Activated naive CD8-positive, alpha-beta T cell treated with anti-CD3 and anti-CD28 coated beads, Interleukin-2, amount 10 ng/mL, durations not matched to agents 7 days and 5 days (primary cell): ENCODE results near the gene ZC3HAV1. TPM values are rescaled to one million over a fixed set of nuclear protein-coding genes. Genes with fewer than 3 reads are reported as not detected.

Experiments used
- ATAC-seq: fragments of 150-1000 bp; cut with Tn5 transposase; one replicate; pipeline ENCODE4 v1.10.0; 2021; ENCODE audit warnings: low read depth, moderate library complexity
- POLR2A ChIA-PET: fragments of 350-600 bp; sonication (Branson Sonifier 250); formaldehyde crosslinking; loops from one replicate; lab custom pipeline; 2021; ENCODE audit warnings: antibody characterized with exemption; lab: Charles Lee
- DNase-seq: peaks from one replicate; pipeline ENCODE4 v3.0.0; 2021
- H3K27ac Mint-ChIP-seq: one replicate; pipeline ENCODE4 v1.8.0; 2022; ENCODE audit warnings: mild to moderate bottlenecking, mixed read lengths
- H3K27me3 Mint-ChIP-seq: one replicate; pipeline ENCODE4 v1.8.0; 2022; ENCODE audit warnings: mild to moderate bottlenecking, moderate library complexity, mixed read lengths
- H3K36me3 Mint-ChIP-seq: one replicate; pipeline ENCODE4 v1.8.0; 2021; ENCODE audit warnings: mild to moderate bottlenecking, mixed read lengths
- H3K4me1 Mint-ChIP-seq: one replicate; pipeline ENCODE4 v1.8.0; 2021; ENCODE audit warnings: mixed read lengths
- H3K4me3 Mint-ChIP-seq: one replicate; pipeline ENCODE4 v1.8.0; 2022; ENCODE audit warnings: mild to moderate bottlenecking, moderate library complexity, mixed read lengths
- H3K9me3 Mint-ChIP-seq: one replicate; pipeline ENCODE4 v1.8.0; 2021; ENCODE audit warnings: mixed read lengths
- total RNA-seq, 2 experiments: library from RNA; stranded (reverse); gene quantifications; one replicate each; pipeline ENCODE4 v1.2.3, GENCODE V29; 2021

The ZC3HAV1 gene
- total RNA-seq, 2 experiments from 2014 or later, result 136 TPM

GRCh38 chr7:139016931-139017511 is 92.5 kb downstream of the ZC3HAV1 start:
- peaks cover 7% of the 10 kb centered on the region for H3K27me3 Mint-ChIP-seq
- no peak overlapping the region for H3K27ac Mint-ChIP-seq
- POLR2A ChIA-PET, result interaction anchor here (0.5 to 0.7 kb wide), 2 partner anchors 53 to 130 kb away, joined by 3 to 5 read pairs; no protein-coding TSS in a partner anchor
- DNase-seq, result peak; percentile 44
- H3K4me3 Mint-ChIP-seq, result no peak overlapping the region
- H3K9me3 Mint-ChIP-seq, result no peaks in the 10 kb centered on the region
- peaks cover 9% of the 10 kb centered on the region for H3K36me3 Mint-ChIP-seq
- peaks cover 7% of the 10 kb centered on the region for H3K4me1 Mint-ChIP-seq
- peak; percentile 89 for ATAC-seq

DNA sequence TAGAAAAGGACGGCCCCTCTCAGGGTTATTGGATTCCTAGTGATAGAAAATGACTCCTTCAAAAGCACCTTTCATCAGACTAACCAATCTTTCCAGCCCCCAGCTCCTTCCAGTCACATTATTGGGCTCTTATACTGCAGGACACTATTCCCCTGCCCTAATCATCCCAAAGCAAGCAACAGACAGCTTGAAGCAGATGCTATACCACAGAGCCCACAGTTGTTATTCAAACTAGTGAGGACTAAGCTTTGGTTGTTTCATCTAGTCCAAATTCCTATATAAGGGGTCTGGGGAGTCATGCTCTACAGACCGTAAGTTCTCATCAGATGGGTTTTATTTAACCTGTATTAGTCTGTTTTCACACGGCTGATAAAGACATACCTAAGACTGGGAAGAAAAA is 98.1 kb downstream of the ZC3HAV1 start:
- no peaks in the 10 kb centered on the region for H3K4me1 Mint-ChIP-seq
- peaks cover 7% of the 10 kb centered on the region for H3K27me3 Mint-ChIP-seq
- no peak overlapping the region for H3K4me3 Mint-ChIP-seq
- ATAC-seq, result no peak
- POLR2A ChIA-PET, result interaction anchor here (0.7 kb wide), 1 partner anchor 69 kb away, joined by 3 read pairs; no protein-coding TSS in a partner anchor
- H3K9me3 Mint-ChIP-seq, result peaks cover 5% of the 10 kb centered on the region
- H3K27ac Mint-ChIP-seq, result no peak overlapping the region
- H3K36me3 Mint-ChIP-seq, result no peaks in the 10 kb centered on the region
- DNase-seq, result no peak

DNA sequence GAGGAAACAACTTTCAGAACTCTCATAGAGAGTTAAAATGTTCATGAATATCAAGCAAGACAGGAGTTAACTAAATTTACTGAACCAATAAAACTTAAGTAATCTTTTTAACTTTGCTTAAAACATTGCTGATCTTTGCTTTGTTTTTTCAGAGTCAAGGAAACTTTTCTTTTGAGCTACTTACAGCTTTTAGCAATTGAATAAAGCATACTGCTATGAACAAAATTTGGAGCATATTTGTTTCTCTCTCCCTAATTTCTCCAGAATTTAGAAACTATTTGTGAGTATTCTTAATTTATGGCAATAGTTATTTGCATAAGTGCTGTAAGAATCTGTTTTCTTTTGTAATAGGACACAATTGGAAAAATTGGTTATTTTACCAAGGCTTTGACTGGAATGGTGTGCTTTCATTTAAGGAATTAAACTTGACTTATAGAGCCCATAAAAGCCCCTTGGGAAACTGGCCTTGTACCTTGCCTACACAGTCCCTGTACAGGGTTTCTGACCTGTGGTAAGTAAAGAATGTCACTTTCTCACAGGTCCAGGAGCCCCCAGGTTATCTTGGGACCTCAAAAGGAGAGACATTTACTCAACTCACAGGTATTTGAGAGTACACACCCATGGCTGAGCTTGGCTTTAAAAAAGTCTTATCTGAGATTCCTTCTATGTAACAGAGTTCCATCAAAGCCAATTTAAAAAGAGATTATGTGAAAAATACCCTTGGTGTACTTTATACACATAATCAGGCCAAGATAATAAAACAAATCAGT is 105.0 kb downstream of the ZC3HAV1 start:
- H3K36me3 Mint-ChIP-seq, result no peaks in the 10 kb centered on the region
- H3K9me3 Mint-ChIP-seq, result peaks cover 13% of the 10 kb centered on the region
- POLR2A ChIA-PET, result no interaction called here
- ATAC-seq (no peak), DNase-seq (no peak)
- H3K4me1 Mint-ChIP-seq, result peaks cover 3% of the 10 kb centered on the region
- H3K27ac Mint-ChIP-seq, result no peak overlapping the region
- H3K4me3 Mint-ChIP-seq, result no peak overlapping the region
- peaks cover 15% of the 10 kb centered on the region for H3K27me3 Mint-ChIP-seq

GRCh38 chr7:138999414-138999813 is 110.1 kb downstream of the ZC3HAV1 start:
- Mint-ChIP-seq H3K27me3 (peaks cover 33% of the 10 kb centered on the region), H3K4me3 (peak overlapping the region; percentile 44), H3K27ac (no peak overlapping the region), H3K9me3 (peaks cover 5% of the 10 kb centered on the region), H3K36me3 (no peaks in the 10 kb centered on the region), H3K4me1 (peaks cover 11% of the 10 kb centered on the region)
- DNase-seq (no peak), ATAC-seq (peak; percentile 60)
- POLR2A ChIA-PET, result interaction anchor here (0.6 kb wide), 1 partner anchor 96 kb away, joined by 5 read pairs; no protein-coding TSS in a partner anchor

Other genes with a start within 250 kb of the ZC3HAV1 start
- 1 to 10 TPM; 1.1 TPM for gene KIAA1549, start 128.3 kb downstream of the ZC3HAV1 start, total RNA-seq
- 10 to 100 TPM; 15.6 to 17.4 TPM for gene ZC3HAV1L, start 73.7 kb downstream of the ZC3HAV1 start, total RNA-seq
- 10 to 100 TPM; 15.4 to 19.4 TPM for gene UBN2, start 121.5 kb upstream of the ZC3HAV1 start, total RNA-seq
- gene FMC1, start 231.6 kb upstream of the ZC3HAV1 start, total RNA-seq, result 1 to 10 TPM; 7.5 to 8.0 TPM